AG09319 (cell line): ENCODE data around the gene GNAI1.

Experiments used
- DNase-seq: peaks from one replicate; pipeline ENCODE4 v3.0.0-alpha.2; 2010; ENCODE audit warnings: low read depth; ENCODE audit errors: extremely low read depth
- TF ChIP-seq, protein P1 (sequence below): IDR thresholded peaks from 2 replicates; pipeline ENCODE4 v1.5.1; 2011; ENCODE audit warnings: low read depth, mild to moderate bottlenecking, inconsistent platforms, low read length, moderate library complexity

GNAI1 gene

DNA sequence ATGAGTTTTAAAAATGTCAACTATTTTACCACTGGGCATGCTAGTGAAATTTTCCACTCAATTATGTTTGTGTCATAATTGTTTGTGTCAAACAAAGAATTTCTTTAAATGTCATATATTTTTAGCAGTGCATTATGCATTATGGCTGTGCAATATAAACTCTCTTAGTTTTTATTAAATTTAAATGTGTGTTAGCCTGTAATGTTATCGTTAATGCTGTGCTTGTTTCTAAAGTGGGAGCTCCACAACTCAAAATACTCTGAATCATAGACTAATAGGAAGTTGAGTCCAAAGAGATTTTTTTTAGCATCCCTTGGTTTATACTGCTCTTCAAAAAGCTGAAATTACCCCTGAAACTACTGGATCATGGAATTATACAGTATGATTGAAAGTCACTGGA is 26.8 kb downstream of the GNAI1 start:
- TF ChIP-seq, protein P1, sequence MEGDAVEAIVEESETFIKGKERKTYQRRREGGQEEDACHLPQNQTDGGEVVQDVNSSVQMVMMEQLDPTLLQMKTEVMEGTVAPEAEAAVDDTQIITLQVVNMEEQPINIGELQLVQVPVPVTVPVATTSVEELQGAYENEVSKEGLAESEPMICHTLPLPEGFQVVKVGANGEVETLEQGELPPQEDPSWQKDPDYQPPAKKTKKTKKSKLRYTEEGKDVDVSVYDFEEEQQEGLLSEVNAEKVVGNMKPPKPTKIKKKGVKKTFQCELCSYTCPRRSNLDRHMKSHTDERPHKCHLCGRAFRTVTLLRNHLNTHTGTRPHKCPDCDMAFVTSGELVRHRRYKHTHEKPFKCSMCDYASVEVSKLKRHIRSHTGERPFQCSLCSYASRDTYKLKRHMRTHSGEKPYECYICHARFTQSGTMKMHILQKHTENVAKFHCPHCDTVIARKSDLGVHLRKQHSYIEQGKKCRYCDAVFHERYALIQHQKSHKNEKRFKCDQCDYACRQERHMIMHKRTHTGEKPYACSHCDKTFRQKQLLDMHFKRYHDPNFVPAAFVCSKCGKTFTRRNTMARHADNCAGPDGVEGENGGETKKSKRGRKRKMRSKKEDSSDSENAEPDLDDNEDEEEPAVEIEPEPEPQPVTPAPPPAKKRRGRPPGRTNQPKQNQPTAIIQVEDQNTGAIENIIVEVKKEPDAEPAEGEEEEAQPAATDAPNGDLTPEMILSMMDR = no peak
- no peak for DNase-seq

DNA sequence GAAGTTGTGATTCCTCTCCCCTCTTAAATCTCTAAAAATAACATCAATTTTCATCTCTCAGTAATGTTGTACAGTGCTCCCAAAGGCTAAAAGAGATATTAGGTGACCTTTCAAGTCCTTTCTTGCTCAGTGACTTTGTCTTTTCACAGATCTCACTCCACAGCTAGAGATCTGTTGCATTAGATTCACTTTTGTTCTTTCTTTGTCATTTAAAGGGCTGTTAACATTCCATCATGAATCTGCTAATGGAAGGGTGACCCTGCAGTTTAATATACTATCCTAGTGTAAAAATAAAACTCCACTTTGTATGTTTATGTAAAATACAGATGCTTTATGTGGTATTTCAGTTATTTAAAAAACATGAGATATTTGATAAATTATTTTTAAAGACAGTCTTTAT is 30.5 kb downstream of the GNAI1 start:
- no peak for DNase-seq
- TF ChIP-seq, protein P1 = no peak

DNA sequence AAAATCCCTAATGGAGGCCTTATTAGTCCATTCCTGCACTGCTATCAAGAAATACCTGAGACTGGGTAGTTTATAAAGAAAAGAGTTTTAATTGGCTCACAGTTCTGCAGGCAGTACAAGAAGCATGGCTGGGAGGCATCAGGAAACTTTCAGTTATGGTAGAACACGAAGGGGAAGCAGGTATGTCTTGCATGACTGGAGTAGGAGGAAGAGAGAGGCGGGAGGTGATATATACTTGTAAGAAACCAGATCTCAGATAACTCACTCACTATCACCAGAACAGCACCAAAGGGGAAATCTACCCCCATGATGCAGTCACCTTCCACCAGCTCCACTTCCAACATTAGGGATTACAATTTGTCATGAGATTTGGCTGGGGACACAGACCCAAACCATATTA is 35.8 kb downstream of the GNAI1 start:
- DNase-seq = no peak
- TF ChIP-seq, protein P1 = no peak

DNA sequence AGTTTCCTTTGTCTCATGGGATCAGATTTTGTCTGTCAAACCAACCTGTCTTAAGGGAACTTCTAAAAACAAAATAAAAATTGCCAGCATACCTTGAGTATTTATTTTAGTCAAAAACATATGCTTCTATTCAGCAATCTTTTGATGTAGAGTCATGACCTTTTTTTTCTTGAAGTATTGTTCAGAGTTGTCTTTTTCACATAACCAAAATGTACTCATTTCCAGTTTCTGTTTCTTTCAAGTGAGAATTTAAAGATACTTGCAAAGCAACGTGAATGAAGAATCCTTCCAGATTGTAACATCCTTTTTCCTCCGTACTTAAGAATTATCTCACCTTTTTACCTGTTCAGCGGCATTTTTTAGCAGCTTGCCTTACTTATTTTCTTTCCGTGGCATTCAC is 37.8 kb downstream of the GNAI1 start:
- no peak for DNase-seq
- TF ChIP-seq, protein P1 = no peak

DNA sequence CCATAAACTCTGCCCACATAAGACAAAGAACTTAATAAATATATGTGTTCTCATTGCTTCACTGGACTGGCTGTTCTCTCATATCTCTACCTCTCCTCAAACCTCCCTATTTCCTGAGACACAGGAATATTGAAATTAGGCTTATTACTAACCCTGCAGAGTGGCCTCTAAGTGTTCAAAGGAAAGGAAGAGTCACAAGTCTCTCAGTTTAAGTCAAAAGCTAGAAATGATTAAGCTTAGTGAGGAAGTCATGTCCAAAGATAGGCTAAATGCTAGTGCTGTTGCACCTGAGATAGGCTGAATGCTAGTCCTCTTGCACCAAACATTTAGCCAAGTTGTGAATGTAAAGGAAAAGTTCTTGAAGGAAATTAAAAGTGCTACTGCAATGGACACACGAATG is 41.1 kb downstream of the GNAI1 start:
- no peak for DNase-seq
- TF ChIP-seq, protein P1 = no peak

DNA sequence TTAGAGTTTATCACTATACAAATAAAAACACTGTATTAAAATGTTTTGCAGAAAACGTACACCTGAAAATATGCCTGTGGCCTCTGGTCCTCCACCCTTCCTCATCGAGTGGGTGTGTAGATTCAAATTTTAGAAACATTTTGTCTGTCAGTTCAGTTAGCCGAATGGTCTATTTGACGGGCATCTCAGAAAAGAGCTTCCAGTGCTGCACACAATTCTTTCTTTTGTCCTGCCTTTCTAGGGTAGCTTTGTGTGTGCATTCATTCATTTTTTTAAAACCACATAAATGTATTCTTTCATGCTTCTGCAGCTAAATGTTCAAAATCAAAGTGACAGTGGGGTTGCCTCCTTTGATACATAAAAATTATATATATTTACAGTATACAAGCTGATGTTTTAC is 46.8 kb downstream of the GNAI1 start:
- TF ChIP-seq, protein P1 = no peak
- DNase-seq = no peak

DNA sequence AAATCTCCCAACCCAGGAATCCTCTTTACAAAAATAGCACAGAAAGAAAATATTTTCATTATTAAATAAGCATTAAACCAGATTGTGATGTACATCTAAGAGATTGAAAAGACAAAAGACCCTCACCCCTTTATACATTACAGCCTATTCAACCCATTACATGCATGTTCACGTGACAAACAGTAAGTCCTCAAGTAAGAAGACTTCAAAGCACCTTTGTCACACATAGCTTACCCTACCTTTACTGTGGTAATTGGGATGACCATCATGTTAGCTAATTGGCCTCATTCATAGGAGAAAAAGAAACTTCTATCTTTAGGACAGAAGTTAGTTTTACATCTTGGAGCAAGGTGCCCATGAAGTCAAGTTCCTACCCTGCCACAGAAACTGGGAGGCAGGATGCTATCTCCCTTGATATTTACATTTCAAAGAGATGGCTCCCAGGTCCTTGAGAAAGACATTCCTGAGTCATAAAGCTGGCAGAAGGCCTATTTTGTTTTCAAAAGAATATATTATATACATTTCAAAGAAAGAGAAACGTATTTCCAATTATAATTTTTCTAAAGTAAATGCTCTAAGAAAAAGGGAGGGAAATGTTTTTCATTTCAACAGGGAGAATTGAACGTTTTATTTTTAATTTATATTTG is 48.1 kb downstream of the GNAI1 start:
- no peak for DNase-seq
- TF ChIP-seq, protein P1 = no peak
